ENCODE measurements around the gene FMNL2. TPM values are rescaled to one million over a fixed set of nuclear protein-coding genes. Genes with fewer than 3 reads are reported as not detected.

FMNL2 gene
- polyA plus RNA-seq, 3 donors = 0.28 to 3.2 (median 0.71) TPM

- intact Hi-C loops (cut with micrococcal nuclease) = no loop called here
- H3K36me3 Mint-ChIP-seq = no peaks in the 10 kb centered on the region
- Histone ChIP-seq H3K27ac (ENCODE audit: low read depth in 1 of 2, low read length in 2 of 2) (no peak overlapping the region), H3K27me3 (ENCODE audit: control insufficient read depth in 2 of 2, insufficient read depth in 2 of 2, low read length in 2 of 2) (no peaks in the 10 kb centered on the region), H2AFZ (ENCODE audit: insufficient read depth, low read depth, low read length, poor library complexity, severe bottlenecking) (no peak overlapping the region), H3K36me3 (replicated peaks in 1 of 2; ENCODE audit: control insufficient read depth in 1 of 2, insufficient read depth in 2 of 2, low read length in 2 of 2) (no peaks in the 10 kb centered on the region), H3K9me3 (replicated peaks in 1 of 2; ENCODE audit: control insufficient read depth in 1 of 2, insufficient read depth in 1 of 2, low read length in 2 of 2) (no peaks in the 10 kb centered on the region), H3K79me2 (ENCODE audit: insufficient read depth, low read length) (no peaks in the 10 kb centered on the region), H3K4me3 (replicated peaks in 1 of 3; ENCODE audit: low read depth in 2 of 3, low read length in 3 of 3) (no peak overlapping the region), H3K4me2 (replicated peaks; ENCODE audit: extremely low read depth, low read length, poor library complexity, severe bottlenecking) (no peak overlapping the region), H4K20me1 (ENCODE audit: insufficient read depth, low read length) (no peaks in the 10 kb centered on the region), H3K4me1 (ENCODE audit: control insufficient read depth in 1 of 2, insufficient read depth in 2 of 2, low read length in 2 of 2) (no peaks in the 10 kb centered on the region), H3K9ac (ENCODE audit: insufficient read depth, low read length, poor library complexity, severe bottlenecking) (no peak overlapping the region)
- peaks cover 0 to 3% (median 0%) of the 10 kb centered on the region in 7 donors for H3K9me3 Mint-ChIP-seq
- 100% methylated on average over 1 of the region's 2 CpGs for WGBS (ENCODE audit: insufficient coverage)
- DNase-seq = no peak
- no peak for TF ChIP-seq CTCF (IDR thresholded peaks at IDR 0.05)
- peaks cover 0 to 2% (median 2%) of the 10 kb centered on the region in 3 donors for H3K27me3 Mint-ChIP-seq (ENCODE audit: low read depth in 3 of 3)
- H3K4me1 Mint-ChIP-seq = no peaks in the 10 kb centered on the region
- H3K4me3 Mint-ChIP-seq = no peak overlapping the region
- H3K27ac Mint-ChIP-seq = no peak overlapping the region
These were observed 124.1 kb downstream of the FMNL2 start for GRCh38 chr2:152459091-152459490.

- Histone ChIP-seq H3K4me3 (replicated peaks in 1 of 3; ENCODE audit: low read depth in 2 of 3, low read length in 3 of 3) (no peak overlapping the region), H3K36me3 (replicated peaks in 1 of 2; ENCODE audit: control insufficient read depth in 1 of 2, insufficient read depth in 2 of 2, low read length in 2 of 2) (no peaks in the 10 kb centered on the region), H3K4me1 (ENCODE audit: control insufficient read depth in 1 of 2, insufficient read depth in 2 of 2, low read length in 2 of 2) (peaks cover under 1% of the 10 kb centered on the region in 2 donors), H4K20me1 (ENCODE audit: insufficient read depth, low read length) (no peaks in the 10 kb centered on the region), H3K27ac (ENCODE audit: low read depth in 1 of 2, low read length in 2 of 2) (no peak overlapping the region), H3K27me3 (ENCODE audit: control insufficient read depth in 2 of 2, insufficient read depth in 2 of 2, low read length in 2 of 2) (no peaks in the 10 kb centered on the region), H3K9me3 (replicated peaks in 1 of 2; ENCODE audit: control insufficient read depth in 1 of 2, insufficient read depth in 1 of 2, low read length in 2 of 2) (no peaks in the 10 kb centered on the region), H3K4me2 (replicated peaks; ENCODE audit: extremely low read depth, low read length, poor library complexity, severe bottlenecking) (no peak overlapping the region), H2AFZ (ENCODE audit: insufficient read depth, low read depth, low read length, poor library complexity, severe bottlenecking) (no peak overlapping the region), H3K79me2 (ENCODE audit: insufficient read depth, low read length) (no peaks in the 10 kb centered on the region), H3K9ac (ENCODE audit: insufficient read depth, low read length, poor library complexity, severe bottlenecking) (no peak overlapping the region)
- TF ChIP-seq CTCF (IDR thresholded peaks at IDR 0.05) = no peak
- Mint-ChIP-seq H3K27me3 (ENCODE audit: low read depth in 3 of 3) (peaks cover 0 to 2% (median 2%) of the 10 kb centered on the region in 3 donors), H3K4me1 (peaks cover under 1% of the 10 kb centered on the region), H3K36me3 (no peaks in the 10 kb centered on the region), H3K27ac (no peak overlapping the region), H3K4me3 (no peak overlapping the region), H3K9me3 (peaks cover 0 to 3% (median 0%) of the 10 kb centered on the region in 7 donors)
- WGBS (ENCODE audit: insufficient coverage) = 100% methylated on average over 1 of the region's 6 CpGs
- no peak for DNase-seq
- intact Hi-C loops (cut with micrococcal nuclease) = loop anchor here in 1 of 2 donors (10.0 kb wide), 1 partner anchor 46 kb away; no protein-coding TSS in a partner anchor
These were observed 125.6 kb downstream of the FMNL2 start for GRCh38 chr2:152460567-152460966.
